NCI-H1694 (cell line): ENCODE measurements around the gene PABPN1.

Source experiments
- DNase-seq: peaks from one replicate; lab custom pipeline; 2025; lab: John Stamatoyannopoulos, UW

Gene PABPN1

GRCh38 chr14:23358042-23358441 lies 36.8 kb downstream of the PABPN1 start:
- DNase-seq, result no peak

GRCh38 chr14:23358553-23359166 lies 37.4 kb downstream of the PABPN1 start:
- DNase-seq, result no peak

GRCh38 chr14:23359167-23359626 lies 37.9 kb downstream of the PABPN1 start:
- no peak for DNase-seq

- no peak for DNase-seq
Observed at GRCh38 chr14:23359722-23360447, 38.6 kb downstream of the PABPN1 start.

- DNase-seq, result no peak
Observed at GRCh38 chr14:23360496-23360895, 39.2 kb downstream of the PABPN1 start.

- DNase-seq, result no peak
Observed at GRCh38 chr14:23361320-23361719, 40.1 kb downstream of the PABPN1 start.

GRCh38 chr14:23361763-23362162 lies 40.5 kb downstream of the PABPN1 start:
- DNase-seq, result no peak

GRCh38 chr14:23362200-23362599 lies 40.9 kb downstream of the PABPN1 start:
- no peak for DNase-seq

GRCh38 chr14:23364164-23365035 lies 43.1 kb downstream of the PABPN1 start:
- peak; percentile 35 for DNase-seq

GRCh38 chr14:23365036-23365731 lies 43.9 kb downstream of the PABPN1 start, which contains the start of gene EFS:
Gene EFS, minus strand, starts transcription at chr14:23365172. Its CDS starts 147 bp downstream, at chr14:23365025.
- DNase-seq, result no peak

- peak; percentile 87 for DNase-seq
Observed at GRCh38 chr14:23365732-23366425, 44.6 kb downstream of the PABPN1 start.

- peak; percentile 87 for DNase-seq
Observed at GRCh38 chr14:23366426-23366921, 45.2 kb downstream of the PABPN1 start.

- no peak for DNase-seq
Observed at GRCh38 chr14:23370221-23370620, 49.0 kb downstream of the PABPN1 start.

- DNase-seq, result no peak
Observed at GRCh38 chr14:23371865-23372264, 50.6 kb downstream of the PABPN1 start.

- DNase-seq, result no peak
Observed at GRCh38 chr14:23372509-23372908, 51.3 kb downstream of the PABPN1 start, which contains the start of gene IL25. Gene IL25, plus strand, starts transcription at chr14:23372809.

GRCh38 chr14:23373041-23373440 lies 51.8 kb downstream of the PABPN1 start:
- no peak for DNase-seq
